Tibial nerve (tissue), 4 donors: ENCODE results near the gene CALCOCO1.

Experiments
- CTCF ChIP-seq, 5 experiments: fragments of 200-600 bp in 3 of 5; fragments of 450-650 bp in 2 of 5; sonication (generic) in 3 of 5; IDR thresholded peaks; one replicate each; pipeline ENCODE4 v1.5.1; 2016 to 2019; ENCODE audit warnings: antibody characterized with exemption in 5 of 5, mild to moderate bottlenecking in 3 of 5, moderate library complexity in 2 of 5
- EP300 ChIP-seq, 2 donors: sonication (generic); formaldehyde crosslinking; IDR thresholded peaks; one replicate each; pipeline ENCODE4 v1.6.1; 2017; ENCODE audit warnings: antibody characterized with exemption in 2 of 2, mild to moderate bottlenecking in 1 of 2
- POLR2A ChIP-seq, 2 donors: fragments of 450-650 bp; IDR thresholded peaks; one replicate each; pipeline ENCODE4 v1.6.1; 2017; ENCODE audit warnings: antibody characterized with exemption in 2 of 2, mild to moderate bottlenecking in 2 of 2, moderate library complexity in 2 of 2

DNA sequence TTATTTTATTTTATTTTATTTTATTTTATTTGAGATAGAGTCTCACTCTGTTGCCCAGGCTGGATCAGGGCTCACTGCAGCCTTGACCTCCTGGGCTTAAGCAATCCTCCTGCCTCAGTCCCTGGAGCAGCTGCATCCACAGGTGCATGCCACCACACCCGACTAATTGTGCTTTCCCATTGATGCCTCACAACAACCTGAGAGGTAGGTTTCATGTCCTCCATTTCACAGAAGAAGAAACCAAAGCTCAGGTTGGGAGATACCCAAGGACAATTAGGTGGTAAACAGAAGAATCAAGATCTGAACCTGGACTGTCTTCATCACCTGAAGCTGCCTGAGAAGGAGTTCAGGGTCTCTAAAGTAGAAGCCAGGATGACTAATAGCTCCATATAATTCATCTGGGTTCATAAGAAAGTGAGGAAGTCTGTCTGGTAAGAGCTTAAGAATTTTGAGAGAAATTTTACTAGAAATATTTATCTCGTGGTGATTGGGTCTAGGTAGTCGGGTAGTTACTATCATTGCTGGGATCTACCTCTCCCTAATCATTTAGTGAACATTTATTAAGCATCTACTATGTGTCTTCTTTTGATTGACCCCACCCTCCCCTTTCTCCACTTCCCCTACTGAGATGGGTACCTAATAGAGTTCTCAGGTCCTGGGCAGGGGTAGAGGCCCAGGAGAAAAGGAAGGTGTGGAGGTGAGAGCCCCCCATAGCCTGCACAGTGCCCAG is 28.1 kb downstream of the CALCOCO1 start:
- TF ChIP-seq POLR2A (IDR thresholded peaks at IDR 0.05), result no peak
- no peak for TF ChIP-seq CTCF (IDR thresholded peaks at IDR 0.05)
- no peak for TF ChIP-seq EP300 (IDR thresholded peaks at IDR 0.05)
